NCI-H1105 (cell line): Measurements from ENCODE around the gene ARFRP1.

Source experiments
- DNase-seq: peaks from one replicate; lab custom pipeline; 2025; lab: John Stamatoyannopoulos, UW

Gene ARFRP1

GRCh38 chr20:63743210-63743970 is 35.6 kb upstream of the ARFRP1 start:
- no peak for DNase-seq

- no peak for DNase-seq
Observed at GRCh38 chr20:63742381-63743024, 34.7 kb upstream of the ARFRP1 start.

- no peak for DNase-seq
Observed at GRCh38 chr20:63741676-63742380, 34.1 kb upstream of the ARFRP1 start.

GRCh38 chr20:63741354-63741675 is 33.5 kb upstream of the ARFRP1 start:
- DNase-seq, result no peak

DNA sequence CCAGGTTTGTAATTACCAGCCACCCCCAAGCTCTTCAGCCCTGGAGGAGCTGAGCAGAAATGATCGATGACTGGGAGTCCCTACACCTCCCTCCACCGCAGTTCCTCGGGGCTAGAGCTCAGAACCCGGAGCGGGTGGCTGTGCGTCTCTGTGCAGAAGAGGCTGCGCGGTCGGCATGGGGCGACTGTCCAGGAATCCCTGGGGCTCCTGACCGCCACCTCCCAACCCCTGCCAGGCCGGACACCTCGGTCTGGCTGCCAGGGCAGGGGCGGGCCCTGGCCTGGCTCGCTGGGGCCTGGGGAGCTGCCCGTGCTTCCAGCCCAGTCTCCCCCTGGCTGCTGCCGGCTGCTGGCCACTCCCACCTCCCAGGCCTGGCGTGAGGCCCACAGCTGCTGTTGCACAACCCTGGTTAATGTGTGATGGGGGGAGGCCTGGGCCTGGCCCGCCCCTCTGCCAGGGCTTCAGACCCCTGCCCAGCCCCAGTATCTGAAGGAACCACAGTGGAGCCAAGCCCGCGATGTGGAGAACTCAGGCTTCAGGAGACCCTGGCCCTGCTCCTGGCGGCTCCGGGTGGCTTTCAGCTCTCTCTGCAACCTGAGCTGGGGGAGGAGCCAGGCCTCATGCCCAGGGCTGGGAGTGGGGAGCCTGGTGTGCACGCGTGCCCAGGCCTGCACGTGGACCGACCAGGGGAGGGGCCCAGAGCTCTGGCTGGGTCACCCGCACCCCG is 33.0 kb upstream of the ARFRP1 start:
- DNase-seq, result peak; percentile 60

DNA sequence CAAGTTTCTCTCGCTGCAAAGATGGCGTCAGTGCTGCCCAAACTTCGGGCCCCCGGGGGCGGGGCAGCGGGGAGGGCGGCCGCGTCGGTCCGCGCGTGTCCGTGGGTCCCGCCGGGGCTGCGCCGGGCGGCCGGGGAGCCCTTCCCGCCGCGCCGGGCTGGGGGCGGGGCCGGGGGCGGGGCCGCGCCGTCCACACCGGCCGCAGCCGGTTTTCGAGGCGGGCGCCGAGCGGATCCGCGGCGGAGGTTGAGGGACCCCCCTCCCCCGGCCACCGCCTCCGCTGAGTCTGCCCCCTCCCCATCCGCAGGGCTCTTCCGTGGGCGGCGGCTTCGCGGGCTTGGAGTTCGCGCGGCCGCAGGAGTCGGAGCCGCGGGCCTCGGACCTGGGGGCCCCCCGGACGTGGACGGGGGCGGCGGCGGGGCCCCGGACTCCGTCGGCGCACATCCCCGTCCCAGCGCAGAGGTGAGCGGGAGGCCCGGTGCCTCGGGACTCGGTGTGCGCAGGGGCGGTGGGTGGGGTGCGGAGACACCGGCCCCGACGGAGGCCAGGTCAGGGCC is 32.4 kb upstream of the ARFRP1 start:
- no peak for DNase-seq

GRCh38 chr20:63739130-63740069 is 31.6 kb upstream of the ARFRP1 start, which contains the start of gene SLC2A4RG:
SLC2A4RG (plus strand) TSS chr20:63739776; CDS start chr20:63739913, 137 bp downstream.
- DNase-seq, result peak; percentile 57

DNA sequence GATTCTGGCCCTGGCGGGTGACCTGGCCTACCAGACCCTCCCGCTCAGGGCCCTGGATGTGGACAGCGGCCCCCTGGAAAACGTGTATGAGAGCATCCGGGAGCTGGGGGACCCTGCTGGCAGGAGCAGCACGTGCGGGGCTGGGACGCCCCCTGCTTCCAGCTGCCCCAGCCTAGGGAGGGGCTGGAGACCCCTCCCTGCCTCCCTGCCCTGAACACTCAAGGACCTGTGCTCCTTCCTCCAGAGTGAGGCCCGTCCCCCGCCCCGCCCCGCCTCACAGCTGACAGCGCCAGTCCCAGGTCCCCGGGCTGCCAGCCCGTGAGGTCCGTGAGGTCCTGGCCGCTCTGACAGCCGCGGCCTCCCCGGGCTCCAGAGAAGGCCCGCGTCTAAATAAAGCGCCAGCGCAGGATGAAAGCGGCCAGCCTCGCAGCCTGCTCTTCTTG is 30.9 kb upstream of the ARFRP1 start:
- DNase-seq, result no peak

- DNase-seq, result no peak
Observed at GRCh38 chr20:63737945-63738686, 30.3 kb upstream of the ARFRP1 start.

- DNase-seq, result no peak
Observed at GRCh38 chr20:63737695-63737944, 29.8 kb upstream of the ARFRP1 start.

GRCh38 chr20:63736893-63737694 is 29.3 kb upstream of the ARFRP1 start:
- no peak for DNase-seq

DNA sequence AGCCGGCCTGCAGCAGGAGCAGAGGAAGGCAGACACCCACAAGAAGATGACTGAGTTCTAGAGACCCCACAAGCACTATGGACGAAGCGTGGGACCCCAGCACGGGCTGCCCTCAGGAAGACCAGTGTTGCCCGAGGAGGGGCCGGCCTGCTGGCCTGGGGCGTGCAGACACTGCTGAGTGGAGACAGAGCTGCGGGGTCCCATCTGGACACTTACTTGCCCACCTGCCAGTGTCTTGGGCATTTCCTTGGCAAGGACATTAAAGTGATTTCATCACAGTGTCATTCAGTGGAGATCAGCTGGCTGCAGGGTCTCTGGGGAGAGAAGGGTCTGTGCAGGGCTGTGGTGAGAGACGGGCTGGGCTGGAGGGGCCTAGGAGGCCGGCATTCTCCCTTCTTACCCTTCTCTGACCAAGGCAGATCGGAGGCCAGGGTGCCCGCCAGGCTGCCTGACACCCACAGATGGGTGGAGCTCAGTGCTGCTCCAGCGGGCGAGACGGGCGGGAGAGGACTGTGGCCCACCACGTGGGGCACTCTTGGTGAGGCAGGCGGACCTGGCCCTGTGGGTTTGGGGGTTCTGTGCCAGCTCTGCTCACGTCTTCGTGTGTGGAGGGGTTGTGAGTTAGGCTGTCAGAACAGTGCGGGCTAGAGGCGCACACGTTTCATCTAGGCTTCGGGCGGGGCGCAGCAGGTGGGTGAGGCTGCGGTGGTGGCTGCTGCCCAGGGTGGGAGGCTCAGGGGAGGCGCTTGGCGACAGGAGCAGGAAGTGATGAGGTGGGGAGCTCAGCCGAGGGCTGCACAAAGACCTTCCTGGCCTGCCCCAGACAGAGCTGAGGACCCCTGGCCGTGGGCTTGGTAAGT is 28.3 kb upstream of the ARFRP1 start, which contains the start of gene LIME1:
TSS of gene LIME1 (plus strand) at position 806 of the 860 bp plus-strand sequence. CDS start 886 bp downstream, outside the sequence.
- DNase-seq, result no peak

GRCh38 chr20:63734946-63735858 is 27.4 kb upstream of the ARFRP1 start:
- DNase-seq, result no peak

GRCh38 chr20:63734111-63734945 is 26.6 kb upstream of the ARFRP1 start:
- no peak for DNase-seq

- DNase-seq, result no peak
Observed at GRCh38 chr20:63733579-63734081, 25.9 kb upstream of the ARFRP1 start.

DNA sequence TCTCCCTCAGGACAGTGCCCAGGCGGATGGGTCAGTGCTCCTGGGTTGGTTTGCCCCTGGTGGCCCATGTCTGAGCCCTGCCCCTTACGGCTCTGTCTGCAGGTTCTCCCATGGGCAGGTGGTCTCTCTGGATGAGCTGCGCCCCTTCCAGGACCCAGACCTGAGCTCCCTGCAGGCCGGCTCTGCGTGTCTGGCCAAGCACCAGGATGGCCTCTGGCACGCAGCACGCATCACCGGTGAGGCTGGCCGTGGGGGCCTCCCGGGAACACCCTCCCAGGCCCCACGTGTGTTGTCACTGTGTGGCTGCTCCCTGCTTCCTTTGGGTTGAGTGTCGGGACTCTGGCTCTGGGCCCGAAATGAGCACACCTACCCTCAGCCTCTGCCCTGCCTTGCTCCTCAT is 25.3 kb upstream of the ARFRP1 start:
- DNase-seq, result no peak
